Activated effector memory CD4-positive, alpha-beta T cell treated with Interleukin-2 at 50 U/mL for 16 hours (primary cell): Measurements from ENCODE around the gene LHCGR.
"Not testable (repeated sequence)": the region's sequence is repeated elsewhere in the genome, so short reads cannot be mapped to it uniquely, and the experiment has no call there.

ENCODE experiments used
- DNase-seq: peaks from one replicate; pipeline ENCODE4 v3.0.0-alpha.2; 2020

Gene LHCGR

DNA sequence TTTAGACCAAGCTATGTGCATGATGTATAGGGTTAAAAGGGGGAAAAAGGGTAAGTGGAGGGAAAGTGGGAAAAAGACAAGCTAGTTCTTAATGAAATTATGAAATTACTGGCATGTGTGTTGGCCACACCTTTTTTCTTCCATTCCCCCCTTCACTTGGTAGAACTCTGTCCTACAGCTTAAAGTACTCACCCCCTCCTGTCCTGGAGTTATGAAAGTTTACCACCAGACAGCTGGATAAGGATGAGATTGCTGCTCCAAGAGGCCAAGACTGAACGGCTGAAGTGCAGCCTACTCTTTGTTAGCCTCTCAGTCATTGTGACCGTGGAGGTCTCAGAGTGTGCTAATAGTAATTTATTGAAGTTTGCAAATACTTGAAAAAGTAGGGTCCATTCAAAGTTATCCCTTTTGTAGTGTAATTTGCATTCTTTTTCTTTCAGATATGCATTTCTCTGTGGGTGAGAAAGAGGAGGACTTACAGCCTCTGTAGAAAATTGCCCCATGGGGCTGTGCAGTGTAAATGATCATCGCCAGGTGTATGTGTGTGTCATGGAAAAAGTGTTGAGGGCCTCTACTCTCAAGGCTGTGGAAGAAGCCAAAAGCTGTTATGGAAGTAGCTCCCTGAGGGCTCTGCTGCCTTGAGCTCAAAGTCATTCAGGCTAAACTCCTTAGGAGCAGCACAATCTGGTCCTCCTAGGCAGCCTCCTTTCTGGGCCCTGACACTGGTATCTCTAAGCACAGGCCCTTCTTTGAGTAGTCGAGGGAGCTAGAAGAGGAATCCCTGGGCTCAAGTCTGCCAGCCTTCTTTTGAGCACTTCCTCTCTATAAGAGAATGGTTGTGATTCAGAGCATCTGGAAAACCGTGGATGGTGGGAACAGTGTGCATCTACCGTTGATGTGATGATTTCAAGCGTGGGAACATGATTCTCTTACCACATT, 46.2 kb downstream of the LHCGR start:
- DNase-seq: no peak

- no peak for DNase-seq
Measured at GRCh38 chr2:48707466-48707865, 48.1 kb downstream of the LHCGR start.

- DNase-seq: not testable (repeated sequence)
Measured at GRCh38 chr2:48703621-48704020, 51.9 kb downstream of the LHCGR start.

DNA sequence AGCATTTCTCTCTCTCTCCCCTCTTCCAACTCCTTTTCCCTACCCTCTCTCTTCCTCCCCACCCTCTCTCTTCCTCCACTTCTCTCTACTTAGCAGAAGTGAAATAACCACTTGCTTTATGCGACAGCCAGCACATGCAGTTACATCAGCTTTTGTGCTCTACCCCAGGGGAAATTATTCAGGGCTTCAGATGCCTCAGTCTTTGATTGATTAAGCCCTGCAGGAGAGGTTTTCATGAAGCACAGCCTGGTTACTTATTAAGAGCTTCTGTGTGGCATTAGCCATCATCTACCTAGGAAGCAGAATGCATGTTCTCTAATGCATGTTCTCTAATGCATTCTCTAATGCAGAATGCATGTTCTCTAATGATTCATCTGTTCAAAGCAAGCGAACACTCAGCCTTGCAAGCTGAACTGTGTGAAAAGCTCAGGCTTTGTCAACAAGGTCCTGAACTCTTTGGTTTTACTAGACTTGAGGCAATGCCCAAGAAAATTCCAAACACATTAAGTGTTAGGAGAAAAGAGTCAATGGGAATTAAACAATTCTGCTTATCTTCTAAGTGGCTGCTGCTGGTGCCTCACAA, 56.1 kb downstream of the LHCGR start:
- DNase-seq: no peak

DNA sequence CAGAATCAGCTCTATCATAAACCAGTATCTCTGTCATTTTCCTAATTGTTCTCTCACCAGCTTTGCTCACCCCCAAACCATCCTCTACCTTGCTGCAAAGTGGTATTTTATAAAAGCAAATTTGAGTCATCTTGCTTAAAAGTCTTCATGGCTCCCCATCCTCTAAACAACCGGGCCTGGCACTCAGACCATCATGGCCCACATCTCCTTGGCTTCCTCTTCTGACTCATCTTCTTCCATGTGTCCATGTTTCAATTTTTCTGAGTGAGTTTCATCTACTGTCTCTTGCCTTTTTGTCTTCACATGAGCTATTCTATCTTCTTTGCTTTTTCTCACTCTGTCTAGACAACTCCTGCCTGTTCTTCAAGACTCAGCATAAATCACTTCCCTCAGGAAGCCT, 58.6 kb downstream of the LHCGR start:
- DNase-seq: no peak

- DNase-seq: no peak
Measured at GRCh38 chr2:48695991-48696390, 59.5 kb downstream of the LHCGR start.

- DNase-seq: no peak
Measured at GRCh38 chr2:48694149-48694548, 61.4 kb downstream of the LHCGR start.

GRCh38 chr2:48693645-48694044, 61.9 kb downstream of the LHCGR start:
- no peak for DNase-seq

DNA sequence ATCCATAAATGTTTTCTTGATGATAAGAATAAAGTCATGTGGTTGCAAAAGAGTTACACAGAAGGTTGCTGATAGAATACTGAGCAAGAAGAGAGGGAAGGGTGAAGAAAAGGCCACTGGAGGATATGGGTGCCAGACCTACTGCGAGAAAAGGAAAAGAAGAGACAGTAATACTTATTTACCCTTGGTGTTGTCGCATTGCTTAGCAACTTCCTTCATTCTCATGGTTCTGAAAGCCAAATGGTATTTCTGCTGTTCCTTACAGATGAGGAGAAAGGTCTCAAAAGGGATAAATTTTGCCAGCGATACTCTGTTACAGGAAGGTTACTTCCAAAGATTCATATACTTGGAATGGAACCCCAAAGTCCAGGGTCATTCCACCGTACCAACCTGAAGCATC, 62.5 kb downstream of the LHCGR start:
- no peak for DNase-seq

GRCh38 chr2:48691935-48692691, 63.4 kb downstream of the LHCGR start:
- no peak for DNase-seq

- DNase-seq: no peak
Measured at GRCh38 chr2:48685126-48685525, 70.4 kb downstream of the LHCGR start.

GRCh38 chr2:48677450-48677849, 78.1 kb downstream of the LHCGR start:
- no peak for DNase-seq

- DNase-seq: no peak
Measured at GRCh38 chr2:48674933-48675332, 80.6 kb downstream of the LHCGR start.

- no peak for DNase-seq
Measured at GRCh38 chr2:48673581-48673980, 81.9 kb downstream of the LHCGR start.

DNA sequence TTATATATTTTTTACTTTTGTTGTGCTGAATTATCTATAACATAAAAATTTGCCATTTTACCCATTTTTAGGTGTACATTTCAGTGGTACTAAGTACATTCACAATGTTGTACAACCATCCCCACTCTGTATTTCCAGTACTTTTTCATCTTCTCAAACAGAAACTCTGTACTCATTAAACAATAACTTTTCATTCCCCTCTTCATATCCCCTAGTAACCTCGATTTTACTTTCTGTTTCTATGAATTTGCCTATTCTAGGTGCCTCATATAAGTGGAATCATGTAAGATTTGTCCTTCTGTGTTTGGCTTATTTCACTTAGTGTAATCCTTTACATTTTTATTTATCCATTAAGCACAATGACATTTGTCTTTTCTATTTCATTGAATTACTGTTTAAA, 86.5 kb downstream of the LHCGR start:
- no peak for DNase-seq

GRCh38 chr2:48651158-48651790, 104.2 kb downstream of the LHCGR start:
- DNase-seq: no peak

DNA sequence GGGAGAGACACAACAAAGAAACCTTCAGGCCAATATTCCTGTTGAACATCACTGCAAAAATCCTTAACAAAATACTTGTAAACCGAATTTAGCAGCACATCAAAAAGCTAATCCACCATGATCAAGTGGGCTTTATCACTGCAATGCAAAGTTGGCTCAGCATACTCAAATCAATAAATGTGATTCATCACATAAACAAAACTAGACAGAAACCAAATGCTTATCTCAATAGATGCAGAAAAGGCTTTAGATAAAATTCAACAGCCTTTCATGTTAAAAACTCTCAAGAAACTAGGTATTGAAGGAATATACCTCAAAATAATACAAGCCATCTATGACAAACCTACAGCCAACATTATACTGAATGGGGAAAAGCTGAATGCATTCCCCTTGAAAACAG, 117.3 kb downstream of the LHCGR start:
- DNase-seq: no peak
